Right lung (tissue), 5 donors: Measurements from ENCODE around the gene SLC35B4. TPM values are rescaled to one million over a fixed set of nuclear protein-coding genes. Genes with fewer than 3 reads are reported as not detected.

ENCODE experiments used
- DNase-seq, 2 donors: peaks; one replicate each; pipeline ENCODE4 v3.0.0-alpha.2; 2013
- polyA plus RNA-seq, 5 donors: library from polyadenylated mRNA; unstranded; fragments of 120-200 nt; gene quantifications; one replicate each; pipeline versions ENCODE4 v1.2.1 to v1.2.3, GENCODE V29; 2013; ENCODE audit warnings: inconsistent platforms in 1 of 5, low replicate concordance in 1 of 5; ENCODE audit not compliant: insufficient read length in 5 of 5, insufficient read depth in 1 of 5

Gene SLC35B4
- polyA plus RNA-seq, 5 donors, result 15.3 to 27.5 (median 25.4) TPM

DNA sequence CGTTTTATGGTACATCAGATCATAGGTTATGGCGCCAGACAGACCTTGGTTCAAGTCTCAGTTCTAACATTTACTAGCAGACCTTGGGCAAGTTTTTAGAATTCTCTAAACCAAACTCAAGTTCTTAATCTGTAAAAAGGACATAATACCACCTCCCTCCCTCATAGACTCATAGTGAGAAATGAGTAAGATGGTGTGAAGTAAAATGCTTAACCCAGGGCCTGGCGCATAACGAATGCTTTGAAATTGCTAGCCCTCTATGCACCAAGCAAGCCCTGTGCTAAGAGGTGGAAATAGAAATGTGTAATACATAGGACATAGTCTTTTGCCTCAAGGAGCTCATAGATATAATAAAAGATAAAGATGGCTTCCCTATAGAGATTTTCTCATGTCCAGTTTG is 17.7 kb upstream of the SLC35B4 start:
- no peak for DNase-seq

DNA sequence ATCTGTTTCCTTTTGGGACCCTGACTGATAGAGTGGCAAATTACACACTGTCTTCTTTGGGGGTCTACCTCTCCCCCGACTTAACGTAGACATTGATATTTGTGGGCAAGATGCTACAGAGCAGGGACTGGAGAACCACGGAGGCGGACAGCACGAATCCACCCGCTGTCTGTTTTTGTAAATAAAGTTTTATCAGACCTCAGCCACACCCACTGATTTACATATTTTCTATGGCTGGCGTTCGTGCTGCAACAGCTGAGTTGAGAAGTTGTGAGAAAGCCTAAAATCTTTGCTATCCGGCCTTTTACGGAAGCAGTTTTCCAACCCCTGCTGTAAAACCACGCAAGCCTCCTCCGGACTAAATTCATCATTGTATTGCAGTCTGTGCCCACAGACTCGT is 17.2 kb upstream of the SLC35B4 start:
- no peak for DNase-seq

DNA sequence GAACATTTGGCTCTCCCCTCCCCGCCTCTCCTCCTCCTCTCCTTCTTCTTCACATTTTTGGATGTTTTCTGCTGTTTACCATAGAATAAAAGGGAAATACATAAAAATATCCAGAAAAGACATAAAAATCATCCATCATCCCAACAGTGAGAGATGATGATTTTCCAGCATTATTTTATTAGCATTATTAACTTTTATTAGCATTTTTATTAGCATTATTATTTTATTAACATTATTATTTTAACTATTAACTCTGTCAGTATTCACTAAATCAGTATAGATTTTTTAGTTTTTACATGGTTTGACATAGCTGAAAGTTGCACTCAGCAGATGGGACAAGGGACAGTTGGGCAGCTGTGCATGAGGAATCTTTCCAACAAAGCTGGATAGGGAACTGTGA is 16.2 kb upstream of the SLC35B4 start:
- no peak for DNase-seq

DNA sequence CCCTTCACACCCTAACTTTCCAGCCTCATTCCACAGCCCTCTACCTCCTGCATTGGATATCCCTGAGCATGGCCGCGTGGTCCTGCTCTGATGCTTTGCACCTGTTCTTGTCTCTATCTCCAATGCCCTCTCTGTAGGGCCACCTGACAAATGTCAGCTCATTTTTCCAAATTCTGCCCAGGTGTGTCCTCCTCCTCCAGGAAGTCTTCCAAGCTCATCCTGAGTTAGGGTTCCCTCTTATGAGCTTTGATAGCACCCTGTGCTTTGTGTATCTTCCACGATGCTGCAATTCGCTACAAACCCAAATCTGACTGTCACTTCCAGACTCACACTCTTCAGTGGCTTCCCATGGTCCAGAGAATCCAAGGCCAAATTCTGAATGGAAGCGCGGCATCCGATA is 14.7 kb upstream of the SLC35B4 start:
- DNase-seq, result no peak

DNA sequence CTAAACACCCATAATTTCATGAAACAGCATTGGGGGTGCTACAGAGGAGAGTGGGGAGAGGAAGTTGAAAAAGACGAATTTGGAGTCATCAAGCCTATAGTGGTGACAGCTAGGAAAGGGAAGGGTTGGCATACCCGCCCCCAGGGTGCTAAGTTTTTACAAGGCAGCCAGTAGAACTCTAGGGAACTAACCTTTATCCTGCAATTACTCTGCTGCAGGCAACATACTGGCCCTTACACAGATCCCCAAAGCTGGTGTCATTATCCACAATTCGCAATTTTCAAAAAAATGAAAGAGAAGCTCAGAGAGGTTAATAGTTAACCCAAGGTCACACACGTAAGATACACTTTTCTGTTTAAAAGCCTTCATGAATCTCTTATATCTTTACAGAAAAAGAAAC is 14.2 kb upstream of the SLC35B4 start:
- no peak for DNase-seq

DNA sequence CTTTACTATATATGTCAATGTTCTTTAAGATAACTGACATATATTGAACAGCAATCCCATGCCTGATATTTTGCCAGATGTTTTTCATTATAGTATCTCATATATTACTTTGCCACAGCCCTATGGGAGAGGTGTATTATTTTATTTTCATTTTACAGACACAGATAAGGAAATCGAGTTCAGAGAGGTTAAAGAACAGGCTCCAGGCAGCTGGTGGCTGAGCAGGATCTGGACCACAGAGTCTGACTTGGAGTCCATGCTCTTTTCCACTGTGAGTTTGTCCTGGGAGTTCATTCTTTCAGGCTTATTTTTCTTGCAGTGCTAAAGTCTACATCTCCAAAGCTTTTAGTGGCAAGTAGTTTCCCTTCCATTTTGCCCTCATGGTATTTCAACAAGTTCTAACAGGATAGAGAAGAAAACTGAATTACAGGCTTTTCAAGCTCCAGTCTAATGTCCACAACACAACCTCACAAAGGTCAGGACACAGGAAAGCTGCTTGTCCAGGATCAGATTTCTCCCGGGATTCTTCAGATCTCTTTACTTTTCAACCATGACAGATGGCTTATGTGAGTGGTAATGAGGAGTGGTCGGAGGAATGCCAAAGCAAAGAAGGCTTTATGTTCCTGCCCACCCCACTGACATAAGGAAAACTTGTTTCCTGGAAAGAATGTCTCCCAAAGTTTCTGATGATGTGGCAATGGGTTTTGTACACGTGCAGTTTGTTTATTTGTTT is 13.1 kb upstream of the SLC35B4 start:
- DNase-seq, result no peak

DNA sequence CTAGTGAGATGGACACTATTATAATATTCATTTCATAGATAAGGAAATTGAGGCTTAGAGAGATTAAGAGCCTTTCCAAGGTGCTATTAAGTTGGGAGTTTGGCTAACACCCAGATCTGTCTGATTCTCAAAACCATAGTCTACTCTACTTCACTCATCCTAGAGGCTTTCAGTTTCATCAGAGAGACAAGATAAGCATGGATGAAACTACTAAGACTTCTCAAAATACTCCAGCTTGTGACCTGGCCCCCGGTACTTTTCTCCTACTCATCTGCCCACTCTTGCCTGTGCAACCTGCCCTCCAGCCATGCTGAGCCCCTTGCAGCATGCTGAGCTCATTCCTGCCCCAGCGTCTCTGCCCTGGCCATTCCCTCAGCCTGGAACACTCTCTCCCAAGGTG is 12.2 kb upstream of the SLC35B4 start:
- no peak for DNase-seq

DNA sequence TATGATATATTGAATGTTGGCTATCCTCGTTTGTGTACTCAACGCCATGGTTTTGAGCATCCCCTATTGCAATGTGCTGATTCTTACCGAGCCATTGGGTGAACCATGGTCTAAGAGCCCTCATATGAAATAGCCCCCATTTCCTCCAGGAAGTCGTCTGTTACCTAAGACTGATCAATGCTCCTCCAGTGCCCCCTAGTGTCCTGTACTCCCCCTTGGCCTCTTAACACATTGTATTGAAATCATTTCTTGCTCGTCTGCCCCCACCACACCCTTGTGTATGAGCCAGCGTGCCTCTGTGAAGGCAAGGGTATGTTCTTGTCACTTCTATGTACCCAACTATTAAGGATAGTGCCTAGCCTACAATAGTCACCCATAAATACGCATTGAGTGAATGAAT is 11.2 kb upstream of the SLC35B4 start:
- no peak for DNase-seq

DNA sequence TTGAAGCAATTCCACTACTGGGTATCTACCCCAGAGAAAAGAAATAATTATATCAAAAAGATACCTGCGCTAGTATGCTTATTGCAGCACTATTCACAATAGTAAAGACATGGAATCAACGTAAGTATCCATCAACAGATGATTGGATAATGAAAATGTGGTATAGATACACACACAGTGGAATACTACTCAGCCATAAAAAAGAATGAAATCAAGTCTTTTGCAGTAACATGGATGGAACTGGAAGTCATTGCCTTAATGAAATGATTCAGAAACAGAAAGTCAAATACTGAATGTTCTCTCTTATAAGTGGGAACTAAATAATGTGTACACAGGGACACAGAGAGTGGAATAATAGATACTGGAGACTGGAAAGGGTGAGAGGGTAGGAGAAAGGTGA is 7.4 kb upstream of the SLC35B4 start:
- no peak for DNase-seq

DNA sequence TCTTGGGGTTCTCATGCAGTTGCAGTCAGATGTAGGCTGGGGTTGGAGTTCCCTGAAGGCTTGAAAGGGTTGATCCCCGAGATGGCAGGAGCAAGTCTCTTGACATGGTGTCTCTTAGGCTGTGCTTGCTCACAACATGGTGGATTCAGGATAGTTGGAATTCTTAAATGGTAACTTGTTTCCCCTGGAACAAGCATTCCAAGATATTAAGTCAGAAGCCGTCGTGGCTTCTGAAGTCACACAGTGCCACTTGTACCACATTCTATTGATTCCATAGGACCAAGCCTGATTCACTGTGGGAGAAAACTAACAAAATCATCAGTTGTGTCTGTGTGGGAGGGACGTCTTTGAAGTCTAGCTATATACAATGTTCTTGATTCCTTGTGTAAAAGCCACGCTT is 3.5 kb upstream of the SLC35B4 start:
- DNase-seq, result no peak

DNA sequence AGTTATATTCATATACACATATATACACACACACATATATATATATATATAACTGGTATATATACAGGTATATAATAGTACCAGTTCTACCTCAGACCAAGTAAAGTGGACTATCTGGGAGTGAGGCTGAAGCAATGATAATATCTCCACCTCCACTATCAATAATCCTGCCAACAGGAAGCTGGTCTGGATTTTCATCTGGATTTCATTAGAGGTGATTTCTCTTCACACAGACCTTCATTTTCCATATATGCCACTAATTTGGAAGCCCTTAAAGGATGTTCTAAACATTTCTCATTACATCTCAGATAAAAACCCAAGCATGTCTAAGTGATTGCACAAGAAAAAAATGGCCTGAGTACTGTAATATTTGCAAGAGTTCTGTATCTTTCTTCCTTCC is 1.7 kb upstream of the SLC35B4 start:
- DNase-seq, result no peak

DNA sequence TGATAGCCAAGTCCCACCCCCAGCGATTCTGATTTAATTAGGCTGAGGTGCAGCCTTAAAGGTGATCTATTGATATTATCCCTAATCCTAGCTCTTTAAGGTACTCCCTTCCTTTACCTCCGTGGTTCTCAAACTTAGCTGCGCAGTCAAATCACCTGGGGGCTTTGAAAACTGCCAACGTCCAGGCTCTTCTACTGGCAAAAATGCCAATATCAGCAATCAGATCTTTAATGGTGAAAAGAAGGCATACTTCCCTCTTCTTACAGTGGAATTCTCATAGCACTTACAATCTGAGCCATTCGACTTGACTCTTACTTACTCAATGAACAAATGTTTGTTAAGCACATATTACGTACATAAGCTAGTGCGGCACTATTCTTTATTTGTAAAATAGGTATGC is 704 bp upstream of the SLC35B4 start:
- no peak for DNase-seq

DNA sequence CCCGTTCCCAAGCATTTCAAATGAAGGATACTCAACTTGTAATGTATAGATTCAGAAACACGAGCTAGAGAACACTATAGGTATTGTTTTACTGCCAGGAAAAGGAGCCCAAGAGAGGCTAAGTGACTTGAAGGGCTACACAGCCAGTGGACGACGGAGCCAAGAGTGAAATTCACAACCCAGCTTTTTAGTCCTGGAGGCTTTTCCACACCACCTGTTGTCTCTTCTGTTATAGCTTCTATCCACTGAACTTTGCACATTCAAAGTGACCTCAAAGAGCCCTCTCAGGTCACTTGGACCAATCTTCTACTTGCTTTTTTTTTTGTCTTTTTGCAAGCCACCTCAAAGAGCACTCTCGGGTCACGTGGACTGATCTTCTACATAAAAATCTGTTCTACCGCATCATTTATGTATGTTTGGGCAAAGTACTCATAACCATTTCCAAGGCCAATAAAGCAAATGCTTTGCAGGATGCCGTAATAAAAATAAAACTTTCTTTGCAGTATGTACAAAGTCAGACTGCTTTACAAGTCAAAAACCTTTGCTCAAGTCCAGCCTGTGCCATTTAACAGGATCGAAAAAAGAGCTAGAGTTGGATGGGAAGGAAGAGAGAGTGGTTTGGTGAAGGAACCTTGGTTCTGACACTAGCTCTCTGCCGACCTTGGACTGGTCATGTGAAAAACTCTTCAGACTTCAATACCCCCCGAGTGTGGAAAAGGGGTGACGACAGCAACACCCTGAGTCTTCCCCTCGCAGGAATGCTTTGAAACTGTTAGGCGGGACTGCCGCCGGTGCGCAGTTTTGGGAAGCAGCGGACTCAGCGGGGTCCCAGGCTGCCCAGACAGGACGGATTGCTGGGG is 821 bp downstream of the SLC35B4 start:
- DNase-seq, result peak in 1 of 2 donors; percentile 30

DNA sequence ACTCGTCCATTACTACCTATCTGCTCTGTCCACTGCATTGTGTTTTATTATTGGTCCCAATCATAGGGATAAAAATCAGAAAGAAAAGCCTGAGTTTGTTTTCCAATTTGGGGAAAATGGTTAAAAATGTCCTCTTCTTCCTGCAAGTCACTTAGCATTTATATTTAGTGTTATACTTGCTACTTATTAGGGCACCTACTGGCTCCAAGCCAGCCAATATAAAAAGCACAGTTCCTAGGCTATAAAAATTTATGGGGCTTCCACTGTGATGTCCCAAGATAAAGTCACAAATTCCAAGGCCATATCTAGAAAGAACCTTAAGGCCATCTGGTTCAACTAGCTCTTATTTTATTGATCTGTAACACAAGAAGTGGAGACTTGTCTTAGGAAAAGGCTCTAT is 3.2 kb downstream of the SLC35B4 start:
- DNase-seq, result no peak

DNA sequence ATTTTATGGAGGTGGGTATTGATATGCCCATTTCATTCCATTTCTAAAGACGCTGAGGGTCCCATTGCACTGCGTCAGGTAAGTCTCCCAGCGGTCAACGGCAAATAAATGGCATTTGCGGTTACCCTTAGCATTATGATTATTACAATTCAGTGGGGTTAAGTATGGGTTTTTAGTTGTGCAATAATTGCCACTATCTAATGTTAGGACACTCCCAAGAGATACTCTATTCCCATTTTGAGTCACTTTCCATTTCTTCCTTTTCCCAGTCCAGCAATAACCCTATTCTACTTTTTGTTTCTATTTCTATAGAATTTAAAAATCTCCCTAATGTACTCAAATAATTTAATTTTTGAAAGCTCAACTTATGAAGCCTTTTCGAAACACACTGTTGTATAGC is 4.0 kb downstream of the SLC35B4 start:
- no peak for DNase-seq

DNA sequence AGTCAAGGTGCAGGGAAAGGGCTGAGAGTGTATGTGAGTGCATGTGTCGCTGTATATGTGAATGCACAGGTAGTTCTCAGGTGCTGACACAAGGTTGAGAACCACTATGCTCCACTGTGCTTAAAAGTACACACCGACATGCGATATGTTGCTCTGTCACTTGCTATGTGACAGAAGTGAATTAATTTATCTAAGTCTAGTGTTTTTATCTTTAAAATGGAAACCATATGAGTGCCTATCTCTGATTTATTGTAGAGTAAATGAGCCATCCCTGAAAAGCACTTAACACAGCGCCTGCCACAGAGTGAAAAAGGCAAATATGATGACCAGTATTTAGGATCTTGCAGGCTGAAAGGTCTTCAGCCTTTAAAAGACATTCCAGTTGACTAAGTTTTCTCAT is 4.9 kb downstream of the SLC35B4 start:
- no peak for DNase-seq

DNA sequence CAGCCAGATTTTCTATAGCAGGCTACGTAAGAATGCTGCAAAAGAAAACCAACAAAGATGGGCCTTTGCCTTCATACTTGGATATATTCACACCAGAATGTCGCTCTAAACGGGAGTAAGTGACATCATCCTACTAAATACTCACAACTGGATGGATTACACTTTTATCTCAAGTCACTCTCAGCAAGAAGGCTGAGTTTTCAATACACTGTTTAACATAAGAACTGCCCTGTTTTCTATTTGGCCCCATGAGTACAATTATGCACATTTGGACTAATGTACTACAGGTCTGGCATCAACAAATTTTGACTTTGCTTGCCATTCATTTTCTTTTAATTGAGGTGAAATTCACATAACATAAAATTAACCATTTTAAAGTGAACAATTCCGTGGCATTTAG is 8.2 kb downstream of the SLC35B4 start:
- no peak for DNase-seq

DNA sequence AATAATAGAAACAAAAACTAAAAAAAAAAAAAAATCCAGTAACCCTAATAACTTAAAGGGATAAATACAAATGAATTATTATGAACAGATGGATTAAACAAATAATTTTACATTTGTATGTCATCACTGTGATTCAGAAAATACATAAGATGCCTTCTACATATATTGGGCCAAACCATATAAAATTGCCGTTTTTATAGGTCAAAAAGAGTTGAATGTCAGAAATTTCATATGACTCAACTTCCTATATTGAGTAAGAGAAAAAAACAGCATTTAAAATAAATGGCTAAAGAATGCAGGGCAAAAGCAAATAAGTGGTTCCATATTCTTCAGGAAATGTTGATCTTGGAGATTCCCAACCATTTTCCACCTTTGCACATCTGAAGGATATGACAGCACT is 9.4 kb downstream of the SLC35B4 start:
- DNase-seq, result no peak

DNA sequence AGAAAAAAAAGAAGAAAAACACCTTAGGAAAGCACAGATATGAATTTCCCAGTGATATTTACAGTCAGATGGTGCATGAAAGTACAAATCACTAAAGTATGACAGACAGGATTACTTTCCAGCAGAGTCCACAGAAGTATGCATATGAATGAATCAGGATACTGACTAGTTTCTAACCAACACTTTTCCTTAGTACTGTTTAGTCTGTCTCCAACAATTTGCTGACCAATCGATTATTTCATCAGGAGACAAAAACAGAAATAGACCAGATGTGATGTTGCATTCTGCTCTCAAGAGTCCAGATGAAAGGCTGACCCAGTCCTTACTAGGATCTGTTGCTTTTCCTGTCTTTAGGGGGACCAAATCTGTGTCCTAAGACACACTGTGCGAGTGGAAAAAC is 14.6 kb downstream of the SLC35B4 start:
- no peak for DNase-seq

DNA sequence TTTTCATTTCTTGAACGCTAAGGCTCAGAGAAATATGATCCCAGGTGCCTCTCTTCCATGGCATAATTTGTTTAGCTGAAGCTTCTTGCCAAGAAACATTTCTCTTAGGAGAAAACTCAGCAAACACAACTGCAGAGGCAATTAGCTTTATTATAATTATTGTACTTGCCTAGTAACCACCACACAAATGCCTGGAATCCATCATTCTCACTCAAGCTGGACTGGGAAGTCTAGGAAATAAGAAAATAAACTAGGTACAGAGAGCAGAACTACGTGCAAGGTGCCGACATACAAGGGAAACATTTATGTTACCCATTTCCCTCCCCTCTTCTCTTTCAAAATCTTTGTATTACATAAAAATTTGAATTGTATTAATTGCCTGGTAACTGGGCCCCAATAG is 15.1 kb downstream of the SLC35B4 start:
- DNase-seq, result no peak

DNA sequence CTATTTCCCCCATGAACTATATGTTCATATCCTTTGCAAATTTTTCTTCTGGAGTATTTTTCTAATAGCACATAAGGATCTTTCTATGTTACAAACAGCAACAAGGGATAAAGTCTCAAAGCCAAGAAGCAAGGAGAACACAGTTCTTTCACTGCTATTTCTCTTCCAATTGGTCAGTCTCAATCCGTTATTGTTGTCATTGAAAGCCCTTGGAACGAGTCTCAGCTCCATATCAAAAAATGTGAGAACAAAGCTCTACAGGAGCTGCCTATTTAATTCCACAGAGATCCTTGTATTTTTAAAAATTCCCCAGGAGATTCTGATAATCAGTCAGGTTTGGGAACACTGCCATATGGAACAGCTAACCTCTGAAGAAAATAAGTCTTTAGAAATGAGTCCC is 15.7 kb downstream of the SLC35B4 start:
- no peak for DNase-seq

DNA sequence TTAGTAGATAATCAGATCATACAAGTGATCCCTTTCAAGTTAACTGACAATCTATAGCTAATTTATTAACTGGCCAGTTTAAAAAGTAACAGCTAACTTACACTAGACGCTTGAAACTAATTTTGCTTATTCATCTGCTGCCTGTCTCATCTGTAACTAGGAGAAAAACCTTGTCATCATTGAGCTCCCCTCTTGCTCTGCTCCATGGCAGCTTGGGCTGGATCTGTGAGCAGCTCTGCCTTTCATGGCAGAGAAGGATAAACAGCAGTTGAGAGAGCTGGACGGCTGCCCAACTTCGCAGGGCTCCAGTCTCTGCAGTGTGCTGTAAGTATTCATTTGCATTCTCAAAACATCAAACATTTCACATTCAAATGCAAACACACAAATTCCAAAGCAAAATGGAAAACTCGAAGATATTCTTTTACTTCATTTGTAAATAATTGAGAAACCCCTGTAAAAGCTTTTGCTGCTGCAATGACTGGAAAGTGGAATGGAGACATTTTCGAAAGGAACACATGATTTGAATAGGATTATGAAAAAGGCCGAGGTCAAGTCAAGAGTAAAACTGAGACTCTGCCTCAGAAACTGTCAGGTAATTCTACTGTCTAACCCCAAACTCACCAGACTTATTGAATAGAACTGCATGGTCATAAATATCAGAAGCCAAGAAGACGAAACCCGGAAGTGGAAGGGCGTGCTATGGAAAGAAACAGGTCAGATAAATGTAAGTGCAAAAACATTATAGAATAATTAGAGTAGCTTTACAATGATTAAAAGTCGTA is 17.6 kb downstream of the SLC35B4 start:
- DNase-seq, result peak; percentile 82 to 84

DNA sequence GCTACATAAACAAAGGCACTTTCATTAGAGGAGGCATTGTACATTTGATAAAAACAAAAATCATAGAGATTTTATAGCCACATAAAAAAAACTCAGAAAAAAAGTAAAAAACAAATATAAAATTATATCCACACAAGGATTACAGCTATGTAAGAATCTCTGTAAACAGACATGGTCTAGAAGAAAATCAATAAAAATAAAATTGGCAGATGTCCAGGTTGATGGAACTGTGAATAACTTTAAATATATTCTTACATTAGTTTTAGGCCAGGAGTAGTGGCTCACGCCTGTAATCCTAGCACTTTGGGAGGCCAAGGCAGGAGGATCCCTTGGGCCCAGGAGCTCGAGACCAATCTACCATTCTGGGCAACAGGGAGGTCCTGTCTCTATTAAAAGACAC is 19.2 kb downstream of the SLC35B4 start:
- DNase-seq, result no peak
